Adipocyte (in vitro differentiated cells): ENCODE measurements around the gene ZNF324.

Experiments used
- DNase-seq: peaks from one replicate; pipeline ENCODE4 v3.0.0-alpha.2; 2015; ENCODE audit warnings: low read depth
- H3K27me3 ChIP-seq: replicated peaks from 2 replicates; pipeline ENCODE4 v1.7.0; 2013; ENCODE audit warnings: mild to moderate bottlenecking, low read length, moderate library complexity; ENCODE audit not compliant: control insufficient read depth, insufficient read depth
- H3K36me3 ChIP-seq: 2 replicates; pipeline ENCODE4 v1.7.0; 2013; ENCODE audit warnings: low read length, mild to moderate bottlenecking, moderate library complexity; ENCODE audit not compliant: control insufficient read depth, insufficient read depth, severe bottlenecking
- H3K4me1 ChIP-seq: 2 replicates; pipeline ENCODE4 v1.7.0; 2013; ENCODE audit warnings: mild to moderate bottlenecking, low read length, moderate library complexity; ENCODE audit not compliant: control insufficient read depth, insufficient read depth
- H3K4me3 ChIP-seq: 2 replicates; pipeline ENCODE4 v1.7.0; 2013; ENCODE audit warnings: mild to moderate bottlenecking, low read length, moderate library complexity
- H3K9ac ChIP-seq: 2 replicates; pipeline ENCODE4 v1.7.0; 2013; ENCODE audit warnings: mild to moderate bottlenecking, low read length, moderate library complexity
- H3K9me3 ChIP-seq: 2 replicates; pipeline ENCODE4 v1.7.0; 2013; ENCODE audit warnings: mild to moderate bottlenecking, low read length, moderate library complexity; ENCODE audit not compliant: control insufficient read depth

ZNF324 gene

DNA sequence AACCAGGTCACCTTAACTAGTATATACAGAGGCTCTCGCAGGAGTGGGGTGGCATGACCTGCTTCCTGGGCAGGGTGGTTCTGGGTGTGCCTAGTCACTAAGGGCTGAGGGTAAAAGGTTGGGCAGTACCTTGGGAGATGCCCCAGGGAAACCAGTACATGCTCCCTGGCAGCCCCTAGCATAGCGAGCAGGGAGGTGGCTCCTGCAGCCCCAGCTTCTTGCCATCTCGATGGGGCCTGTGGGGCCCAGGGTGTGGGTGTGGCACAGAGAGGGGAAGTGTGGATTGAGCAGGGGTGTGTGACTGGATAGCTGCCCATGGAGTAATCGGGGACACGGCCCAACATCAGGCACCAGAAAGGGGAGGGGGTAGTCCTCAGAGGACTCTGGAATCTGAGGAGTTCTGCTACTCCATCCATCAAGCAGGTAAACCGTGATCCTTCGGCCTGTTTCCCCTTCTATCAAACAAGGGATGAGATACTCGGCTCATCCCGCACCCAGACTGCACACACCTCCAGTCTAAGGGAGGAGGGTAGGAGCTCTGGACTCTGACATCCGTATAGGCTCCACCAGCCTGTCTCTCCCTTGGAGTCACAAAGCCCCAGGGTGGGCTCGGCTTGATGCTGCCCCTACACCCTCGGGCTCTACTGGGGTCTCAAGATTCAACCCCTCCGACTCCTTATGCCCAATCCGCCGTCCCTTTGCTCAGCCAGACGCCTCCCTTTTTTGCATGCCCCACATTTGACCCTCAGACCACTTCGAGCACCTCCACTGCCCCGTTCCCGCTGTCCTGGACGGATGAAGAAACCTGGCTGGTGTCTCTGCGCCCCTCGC lies 51.6 kb downstream of the ZNF324 start:
- H3K27me3 ChIP-seq: no peaks in the 10 kb centered on the region
- H3K4me1 ChIP-seq: peaks cover 38% of the 10 kb centered on the region

DNA sequence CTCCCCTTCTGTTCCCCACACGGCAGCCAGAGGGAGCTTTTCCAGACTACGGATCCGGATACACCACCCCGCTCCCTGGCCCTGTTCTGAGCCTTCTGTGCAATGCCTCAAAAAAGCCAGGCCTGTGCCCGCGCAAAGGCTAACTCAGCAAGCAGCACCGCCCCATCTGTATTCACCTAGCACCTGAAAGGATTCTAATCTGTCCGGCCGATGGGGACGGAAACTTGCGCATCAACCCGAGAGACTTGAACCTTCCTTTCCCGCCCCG lies 52.1 kb downstream of the ZNF324 start:
- DNase-seq: peak; percentile 92
- peaks cover 9% of the 10 kb centered on the region for H3K36me3 ChIP-seq
- H3K9ac ChIP-seq: peak overlapping the region; percentile 99
- H3K4me3 ChIP-seq: peak overlapping the region; percentile 91
- H3K9me3 ChIP-seq: no peaks in the 10 kb centered on the region
- H3K27me3 ChIP-seq: no peaks in the 10 kb centered on the region
- peaks cover 35% of the 10 kb centered on the region for H3K4me1 ChIP-seq

More for the DNA sequence above, 51.6 kb downstream of the ZNF324 start:
- Histone ChIP-seq H3K9me3 (no peaks in the 10 kb centered on the region), H3K36me3 (peaks cover 9% of the 10 kb centered on the region), H3K4me3 (peak overlapping the region; percentile 91), H3K9ac (peak overlapping the region; percentile 99)
- peak; percentile 20 for DNase-seq

DNA sequence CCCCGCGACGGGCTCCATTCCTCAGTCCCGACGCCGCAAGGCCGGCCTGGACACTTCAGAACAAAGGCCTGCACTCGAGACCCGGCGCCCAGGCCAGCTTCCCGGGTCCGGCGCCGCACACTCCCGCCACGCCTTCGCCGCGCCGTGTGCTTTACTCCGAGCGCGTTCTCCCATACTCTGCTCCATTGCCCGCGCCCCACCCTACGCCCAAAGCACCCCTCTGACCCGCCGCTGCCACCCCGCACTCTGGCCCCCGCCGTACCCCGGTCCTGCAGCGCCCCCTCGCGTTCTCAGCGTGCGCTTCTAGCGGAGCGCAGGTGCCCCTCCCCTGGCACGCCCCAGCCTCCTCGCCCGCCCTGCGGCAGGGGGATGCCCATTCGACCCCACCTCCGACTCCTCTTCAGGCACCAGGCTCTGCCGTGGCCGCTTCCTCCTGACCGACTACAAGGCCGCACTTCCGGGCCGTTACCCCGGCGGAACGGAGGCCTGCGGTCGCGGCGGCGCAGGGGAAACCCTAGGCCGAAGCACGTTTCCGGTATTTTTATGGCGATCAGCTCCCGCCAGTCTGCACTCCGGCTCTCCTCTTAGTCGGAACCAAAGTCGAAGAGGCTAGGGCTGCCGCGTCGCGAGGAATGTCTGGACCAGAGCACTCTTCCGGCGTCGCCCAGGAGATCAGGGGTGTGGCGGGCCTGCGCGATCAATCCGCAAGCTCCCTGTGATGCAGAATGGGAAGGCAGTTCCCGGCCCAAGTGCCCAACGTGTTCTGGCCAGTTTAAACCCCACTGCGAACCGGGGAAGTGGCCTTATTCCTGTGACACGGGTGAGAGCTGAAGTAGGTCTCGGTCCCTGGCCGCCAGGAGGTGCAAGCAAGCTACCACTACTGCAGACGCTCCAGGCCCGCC lies 52.7 kb downstream of the ZNF324 start, which contains the start of gene ZBTB45:
Gene ZBTB45 (minus strand): TSS at position 456 of the 902 bp plus-strand sequence. CDS start 2,137 bp downstream, outside the sequence.
- Histone ChIP-seq H3K9ac (peak within 1 kb of the TSS; percentile 99), H3K36me3 (peaks cover 9% of the 10 kb centered on the region), H3K27me3 (no peaks in the 10 kb centered on the region), H3K4me1 (peaks cover 32% of the 10 kb centered on the region), H3K9me3 (no peaks in the 10 kb centered on the region), H3K4me3 (peak within 1 kb of the TSS; percentile 91)
- DNase-seq: peak; percentile 96

DNA sequence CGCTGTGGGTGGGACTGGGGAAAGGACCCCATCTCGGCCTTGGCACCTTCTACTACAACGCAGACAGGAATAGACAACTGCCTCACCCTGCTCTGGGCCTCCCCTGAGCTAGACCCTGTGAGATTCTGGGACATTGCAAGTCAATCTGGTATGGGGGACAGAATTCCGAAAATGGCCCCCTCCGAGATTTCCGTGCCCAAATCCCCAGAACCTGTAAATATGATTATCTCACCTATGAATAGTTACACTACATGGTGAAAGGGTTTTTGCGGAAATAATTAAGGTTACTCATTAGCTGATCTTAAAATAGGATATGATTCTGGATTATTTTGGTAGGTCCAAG lies 53.3 kb downstream of the ZNF324 start:
- Histone ChIP-seq H3K4me3 (peak overlapping the region; percentile 91), H3K9me3 (no peaks in the 10 kb centered on the region), H3K27me3 (no peaks in the 10 kb centered on the region), H3K4me1 (peaks cover 28% of the 10 kb centered on the region), H3K9ac (peak overlapping the region; percentile 99), H3K36me3 (peaks cover 9% of the 10 kb centered on the region)
- DNase-seq: no peak

DNA sequence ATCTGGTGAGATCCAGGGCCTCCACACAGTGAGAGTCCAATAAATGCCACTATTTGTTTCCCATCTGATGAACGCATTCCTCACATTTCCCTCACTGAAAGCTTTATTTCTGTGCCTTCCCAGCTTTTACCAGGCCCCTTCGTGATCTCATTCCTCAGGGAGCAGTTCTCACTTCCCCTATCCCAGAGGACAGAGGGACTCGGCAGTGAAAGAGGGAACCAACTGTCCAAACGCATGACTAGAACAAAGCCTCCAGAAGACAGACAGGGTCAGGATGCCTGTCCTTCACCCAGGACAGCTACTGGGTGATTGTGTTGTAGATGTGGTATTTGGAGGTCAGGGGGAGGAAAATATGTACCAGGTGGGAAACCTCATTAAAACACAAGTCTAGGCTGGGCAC lies 54.8 kb downstream of the ZNF324 start:
- no peak for DNase-seq
- Histone ChIP-seq H3K36me3 (peaks cover 7% of the 10 kb centered on the region), H3K9me3 (no peaks in the 10 kb centered on the region)

DNA sequence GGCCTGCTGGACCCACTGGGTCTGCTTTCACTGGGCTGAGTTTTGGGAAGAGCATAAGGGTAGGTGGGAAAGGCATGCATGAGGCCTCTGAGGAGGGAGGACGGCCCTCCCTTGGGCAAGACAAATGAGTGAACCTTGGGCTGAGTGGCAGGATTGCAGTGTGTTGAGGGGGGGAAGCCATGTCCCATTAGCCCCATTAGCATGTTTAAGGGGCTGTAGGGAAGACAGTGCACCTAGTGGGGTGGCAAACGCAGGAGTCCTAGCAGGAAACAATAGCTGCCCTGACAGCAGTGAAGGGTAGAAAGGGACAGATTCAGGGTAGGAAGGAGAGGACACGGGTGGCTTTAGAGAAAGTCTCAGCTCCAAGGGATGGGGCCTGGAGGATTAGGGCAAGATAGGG lies 55.8 kb downstream of the ZNF324 start:
- Histone ChIP-seq H3K9me3 (no peaks in the 10 kb centered on the region), H3K27me3 (no peaks in the 10 kb centered on the region), H3K9ac (no peak overlapping the region), H3K4me3 (no peak overlapping the region), H3K4me1 (peaks cover 18% of the 10 kb centered on the region), H3K36me3 (no peaks in the 10 kb centered on the region)
- DNase-seq: no peak

More for the DNA sequence above, 54.8 kb downstream of the ZNF324 start:
- peaks cover 18% of the 10 kb centered on the region for H3K4me1 ChIP-seq
- no peak overlapping the region for H3K4me3 ChIP-seq
- no peaks in the 10 kb centered on the region for H3K27me3 ChIP-seq
- H3K9ac ChIP-seq: peak overlapping the region; percentile 34
